GM10248 (cell line): ENCODE results near the gene NHERF1.

Experiments used
- CTCF ChIA-PET: fragments of 300-600 bp; sonication (Branson Sonifier 250); formaldehyde crosslinking; extraction: SDS; loops from one replicate; lab custom pipeline; 2021; ENCODE audit warnings: antibody characterized with exemption; lab: Yijun Ruan, JAX
- POLR2A ChIA-PET: fragments of 350-650 bp; sonication (Branson Sonifier 250); formaldehyde crosslinking; extraction: SDS; loops from one replicate; lab custom pipeline; 2020; ENCODE audit warnings: antibody characterized with exemption; lab: Yijun Ruan, JAX
- DNase-seq: peaks from one replicate; pipeline ENCODE4 v3.0.0; 2012; ENCODE audit errors: extremely low spot score
- CTCF ChIP-seq: IDR thresholded peaks from 2 replicates; pipeline ENCODE4 v1.5.1; 2012; ENCODE audit warnings: mild to moderate bottlenecking, low read depth; ENCODE audit errors: extremely low read depth, missing control alignments, control extremely low read depth

Gene NHERF1

GRCh38 chr17:74729368-74729767 lies 19.1 kb upstream of the NHERF1 start:
- no peak for DNase-seq
- CTCF ChIA-PET, result interaction anchor here (0.7 to 1.2 kb wide), 2 partner anchors 9 to 72 kb away, joined by 3 to 5 read pairs; no protein-coding TSS in a partner anchor
- TF ChIP-seq CTCF, result no peak
- POLR2A ChIA-PET, result no interaction called here

- DNase-seq, result no peak
- no peak for TF ChIP-seq CTCF
- ChIA-PET POLR2A (no interaction called here), CTCF (interaction anchor here (0.7 to 1.2 kb wide), 2 partner anchors 8 to 72 kb away, joined by 3 to 5 read pairs; no protein-coding TSS in a partner anchor)
Observed at GRCh38 chr17:74729866-74730265, 18.6 kb upstream of the NHERF1 start.

GRCh38 chr17:74730491-74731346 lies 17.7 kb upstream of the NHERF1 start:
- TF ChIP-seq CTCF, result no peak
- POLR2A ChIA-PET, result no interaction called here
- CTCF ChIA-PET, result no interaction called here
- no peak for DNase-seq

GRCh38 chr17:74731347-74731605 lies 17.2 kb upstream of the NHERF1 start:
- ChIA-PET POLR2A (no interaction called here), CTCF (no interaction called here)
- DNase-seq, result no peak
- TF ChIP-seq CTCF, result no peak

- TF ChIP-seq CTCF, result no peak
- CTCF ChIA-PET, result no interaction called here
- POLR2A ChIA-PET, result no interaction called here
- no peak for DNase-seq
Observed at GRCh38 chr17:74732042-74732867, 16.2 kb upstream of the NHERF1 start.

- no peak for TF ChIP-seq CTCF
- POLR2A ChIA-PET, result no interaction called here
- CTCF ChIA-PET, result interaction anchor here (1.6 kb wide), 1 partner anchor 76 kb away, joined by 4 read pairs; no protein-coding TSS in a partner anchor
- no peak for DNase-seq
Observed at GRCh38 chr17:74733365-74734122, 14.9 kb upstream of the NHERF1 start.
